HG03159 (cell line): ENCODE results near the gene NUP98.
"Not testable (repeated sequence)": the region's sequence is repeated elsewhere in the genome, so short reads cannot be mapped to it uniquely, and the experiment has no call there.

ENCODE experiments used
- ATAC-seq: cut with Tn5 transposase; IDR thresholded peaks from one replicate; pipeline ENCODE4 v1.9.1; 2021; ENCODE audit warnings: mild to moderate bottlenecking, moderate library complexity; ENCODE audit not compliant: unreplicated experiment

The NUP98 gene

GRCh38 chr11:3827434-3828186 lies 30.3 kb upstream of the NUP98 start:
- no peak for ATAC-seq

GRCh38 chr11:3826721-3827120 lies 29.4 kb upstream of the NUP98 start:
- no peak for ATAC-seq

- no peak for ATAC-seq
These were observed 28.3 kb upstream of the NUP98 start for GRCh38 chr11:3825473-3826154.

GRCh38 chr11:3824714-3825472 lies 27.5 kb upstream of the NUP98 start:
- peak; percentile 87 for ATAC-seq

- no peak for ATAC-seq
These were observed 26.6 kb upstream of the NUP98 start for GRCh38 chr11:3823762-3824506.

- ATAC-seq = no peak
These were observed 25.9 kb upstream of the NUP98 start for GRCh38 chr11:3823303-3823702.

GRCh38 chr11:3822312-3822711 lies 25.0 kb upstream of the NUP98 start:
- ATAC-seq = no peak

GRCh38 chr11:3820971-3821370 lies 23.6 kb upstream of the NUP98 start:
- no peak for ATAC-seq

- no peak for ATAC-seq
These were observed 19.9 kb upstream of the NUP98 start for GRCh38 chr11:3817181-3817800.

GRCh38 chr11:3816673-3817072 lies 19.3 kb upstream of the NUP98 start:
- ATAC-seq = no peak

GRCh38 chr11:3815845-3816244 lies 18.5 kb upstream of the NUP98 start:
- ATAC-seq = no peak

- not testable (repeated sequence) for ATAC-seq
These were observed 17.5 kb upstream of the NUP98 start for GRCh38 chr11:3814832-3815231.

- no peak for ATAC-seq
These were observed 13.6 kb upstream of the NUP98 start for GRCh38 chr11:3810951-3811350.

- no peak for ATAC-seq
These were observed 13.1 kb upstream of the NUP98 start for GRCh38 chr11:3810446-3810845.

GRCh38 chr11:3809624-3809928 lies 12.2 kb upstream of the NUP98 start:
- no peak for ATAC-seq

- peak; percentile 74 for ATAC-seq
These were observed 11.7 kb upstream of the NUP98 start for GRCh38 chr11:3808861-3809623.

- ATAC-seq = peak; percentile 62
These were observed 10.8 kb upstream of the NUP98 start, which contains the start of gene PGAP2 for GRCh38 chr11:3807909-3808860. PGAP2 (plus strand) TSS chr11:3808560; CDS start chr11:3811260, 2,700 bp downstream.

GRCh38 chr11:3803726-3804495 lies 6.6 kb upstream of the NUP98 start:
- ATAC-seq = no peak
